Karpas-422 (cell line): Measurements from ENCODE around the gene XYLT1. TPM values are rescaled to one million over a fixed set of nuclear protein-coding genes. Genes with fewer than 3 reads are reported as not detected.

Source experiments
- DNase-seq: peaks from one replicate; pipeline ENCODE4 v3.0.0-alpha.2; 2015
- H2AFZ ChIP-seq: fragments of 200-600 bp; sonication (generic); 2 replicates; pipeline ENCODE4 v1.6.1; 2014; ENCODE audit warnings: antibody characterized with exemption, low read length, mixed read lengths
- H3K27ac ChIP-seq: fragments of 200-600 bp; sonication (generic); 2 replicates; pipeline ENCODE4 v1.5.1; 2014; ENCODE audit warnings: mild to moderate bottlenecking, low read length, moderate library complexity
- H3K27me3 ChIP-seq: fragments of 200-600 bp; sonication (generic); 2 replicates; pipeline ENCODE4 v1.6.1; 2014; ENCODE audit warnings: low read length, mixed read lengths
- H3K36me3 ChIP-seq: fragments of 200-600 bp; sonication (generic); 2 replicates; pipeline ENCODE4 v1.6.1; 2014; ENCODE audit warnings: low read length, mixed read lengths; ENCODE audit not compliant: insufficient read depth
- H3K4me1 ChIP-seq: fragments of 200-600 bp; sonication (generic); 2 replicates; pipeline ENCODE4 v1.6.1; 2014; ENCODE audit warnings: mild to moderate bottlenecking, low read length, mixed read lengths
- H3K4me2 ChIP-seq: fragments of 200-600 bp; sonication (generic); 2 replicates; pipeline ENCODE4 v1.6.1; 2014; ENCODE audit warnings: low read length, low read depth, mild to moderate bottlenecking; ENCODE audit not compliant: poor library complexity, severe bottlenecking
- H3K4me3 ChIP-seq: fragments of 200-600 bp; sonication (generic); 2 replicates; pipeline ENCODE4 v1.5.1; 2014; ENCODE audit warnings: mild to moderate bottlenecking, antibody characterized with exemption, low read length, mixed read lengths
- H3K79me2 ChIP-seq: fragments of 200-600 bp; sonication (generic); 2 replicates; pipeline ENCODE4 v1.6.1; 2014; ENCODE audit warnings: mild to moderate bottlenecking, low read length, mixed read lengths
- H3K9ac ChIP-seq: fragments of 200-600 bp; sonication (generic); 2 replicates; pipeline ENCODE4 v1.6.0; 2014; ENCODE audit warnings: low read length
- H3K9me2 ChIP-seq: fragments of 200-600 bp; sonication (generic), shearing (Covaris generic); replicated peaks from 2 replicates; pipeline ENCODE4 v1.6.0; 2014; ENCODE audit warnings: mild to moderate bottlenecking, low read length, moderate library complexity; ENCODE audit not compliant: insufficient read depth
- H3K9me3 ChIP-seq: fragments of 300-700, 200-600 bp; sonication (generic); 2 replicates; pipeline ENCODE4 v1.6.1; 2014; ENCODE audit warnings: low read length, mixed read lengths
- H4K20me1 ChIP-seq: fragments of 200-600 bp; sonication (generic); 2 replicates; pipeline ENCODE4 v1.6.1; 2014; ENCODE audit warnings: mild to moderate bottlenecking, antibody characterized with exemption, low read length, low read depth; ENCODE audit not compliant: insufficient read depth
- total RNA-seq: library from RNA; depleted of rRNA; stranded (reverse); fragments of >200 nt; shearing (Covaris generic); gene quantifications from 2 replicates; pipeline ENCODE4 v1.2.3, GENCODE V29; 2014; ENCODE audit warnings: low replicate concordance

Gene XYLT1
- total RNA-seq, 1 experiment from 2014 or later: 11.8 TPM

DNA sequence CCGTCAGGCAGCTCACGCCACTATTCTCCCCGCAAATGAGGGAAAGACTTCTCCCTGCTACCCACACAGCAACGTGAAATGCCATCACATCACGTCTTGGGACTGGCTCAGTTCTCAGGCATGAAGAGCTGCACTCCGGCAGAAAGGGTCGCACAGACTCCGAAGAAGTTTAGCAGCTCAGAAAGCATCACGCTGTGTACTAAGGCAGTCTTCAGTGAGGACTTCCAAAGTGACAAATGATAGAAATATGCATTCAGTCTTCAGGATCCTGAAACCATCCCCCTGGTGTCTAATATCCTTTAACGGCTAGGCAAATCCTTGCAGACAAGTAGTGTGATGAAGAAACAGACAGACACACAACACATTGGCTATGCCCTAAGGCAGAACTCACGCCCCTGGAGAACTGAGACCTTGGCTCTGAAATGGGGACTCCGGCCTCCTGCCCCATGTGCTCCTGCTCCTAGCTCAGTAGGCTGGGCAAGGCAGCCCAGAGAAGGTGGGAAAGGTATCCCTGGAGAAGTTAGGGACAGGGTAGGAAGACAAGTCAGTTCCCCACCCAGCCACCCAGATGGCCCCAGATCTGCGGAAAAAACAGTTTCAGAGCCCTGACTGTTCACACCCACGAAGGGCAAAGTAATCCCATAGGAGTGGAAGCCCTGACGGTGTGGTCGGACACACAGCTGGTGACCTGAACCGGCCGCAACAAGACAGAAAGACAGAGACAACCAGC lies 1.6 kb downstream of the XYLT1 start:
- Histone ChIP-seq H3K4me3 (peak overlapping the region; percentile 93), H2AFZ (no peak overlapping the region)

DNA sequence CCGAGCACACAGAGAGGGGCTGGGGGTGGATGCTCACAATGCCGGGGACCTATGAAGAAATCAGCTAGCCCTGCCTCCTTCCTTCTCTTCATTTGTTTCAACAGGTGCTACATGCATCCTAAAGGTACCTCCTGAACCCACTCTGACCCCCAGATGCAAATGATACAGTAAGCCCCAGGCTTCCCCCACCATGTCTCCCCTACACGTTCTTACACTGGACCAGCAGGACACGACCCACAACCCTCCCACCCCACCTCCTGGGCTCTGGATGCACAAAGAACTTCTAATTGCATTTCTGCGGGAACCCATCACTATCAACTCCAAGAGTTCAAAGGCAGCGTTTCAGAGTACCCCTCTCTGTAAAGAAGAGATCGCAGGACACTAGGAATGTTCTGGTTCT lies 2.1 kb downstream of the XYLT1 start:
- Histone ChIP-seq H3K9me2 (no peaks in the 10 kb centered on the region), H3K27me3 (no peaks in the 10 kb centered on the region), H3K4me2 (peak overlapping the region; percentile 73), H2AFZ (no peak overlapping the region), H3K9me3 (no peaks in the 10 kb centered on the region), H4K20me1 (peaks cover 10% of the 10 kb centered on the region; the same call in 1 of the 2 replicates), H3K79me2 (peaks cover 32% of the 10 kb centered on the region), H3K4me1 (peaks cover 54% of the 10 kb centered on the region), H3K36me3 (peaks cover 9% of the 10 kb centered on the region), H3K9ac (peak overlapping the region; percentile 72), H3K27ac (peak overlapping the region; percentile 72), H3K4me3 (peak overlapping the region; percentile 93)
- peak; percentile 71 for DNase-seq

More for the DNA sequence above, 1.6 kb downstream of the XYLT1 start:
- Histone ChIP-seq H3K79me2 (peaks cover 28% of the 10 kb centered on the region), H3K9me2 (no peaks in the 10 kb centered on the region), H4K20me1 (peaks cover 10% of the 10 kb centered on the region; the same call in 1 of the 2 replicates), H3K4me2 (peak overlapping the region; percentile 73), H3K4me1 (peaks cover 54% of the 10 kb centered on the region), H3K27me3 (no peaks in the 10 kb centered on the region), H3K9me3 (no peaks in the 10 kb centered on the region), H3K36me3 (peaks cover 9% of the 10 kb centered on the region), H3K9ac (peak overlapping the region; percentile 72), H3K27ac (peak overlapping the region; percentile 72)
- DNase-seq: peak; percentile 73

DNA sequence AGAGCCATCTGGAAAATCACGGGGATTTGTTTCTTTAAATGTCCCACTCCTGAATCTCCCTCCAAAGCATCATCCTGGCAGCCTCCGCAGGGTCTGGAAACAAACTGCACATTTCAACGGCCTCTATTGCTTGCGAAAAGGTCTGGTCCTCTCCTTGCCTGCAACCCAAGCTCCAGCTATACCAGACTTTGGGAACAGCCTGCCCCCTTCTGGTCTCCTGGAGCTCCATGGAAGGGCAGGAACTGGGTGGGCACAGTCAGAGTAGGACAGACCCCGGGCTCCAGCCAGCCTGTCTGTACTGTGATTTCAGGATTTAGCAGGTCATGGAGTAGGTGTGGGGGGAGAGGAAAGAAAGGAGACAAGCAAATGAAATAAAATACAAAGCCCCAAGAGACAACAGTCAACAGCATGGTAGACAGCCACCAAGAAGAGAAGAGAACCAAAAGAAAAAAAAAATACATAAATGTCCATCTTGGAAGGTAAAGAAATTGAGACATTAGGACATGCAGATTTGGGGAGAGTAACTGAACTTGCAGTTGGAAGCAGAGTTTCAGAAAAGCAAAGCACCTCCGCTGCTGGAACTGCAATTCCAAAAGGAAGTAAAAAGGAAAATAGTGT lies 2.7 kb downstream of the XYLT1 start:
- Histone ChIP-seq H3K27ac (peak overlapping the region; percentile 72), H3K79me2 (peaks cover 37% of the 10 kb centered on the region), H3K9ac (peak overlapping the region; percentile 72), H3K36me3 (peaks cover 9% of the 10 kb centered on the region), H4K20me1 (peaks cover 10% of the 10 kb centered on the region; the same call in 1 of the 2 replicates), H2AFZ (no peak overlapping the region), H3K27me3 (no peaks in the 10 kb centered on the region), H3K4me2 (peak overlapping the region; percentile 73), H3K4me1 (peaks cover 60% of the 10 kb centered on the region), H3K4me3 (peak overlapping the region; percentile 93), H3K9me2 (no peaks in the 10 kb centered on the region), H3K9me3 (no peaks in the 10 kb centered on the region)
- DNase-seq: peak; percentile 68

DNA sequence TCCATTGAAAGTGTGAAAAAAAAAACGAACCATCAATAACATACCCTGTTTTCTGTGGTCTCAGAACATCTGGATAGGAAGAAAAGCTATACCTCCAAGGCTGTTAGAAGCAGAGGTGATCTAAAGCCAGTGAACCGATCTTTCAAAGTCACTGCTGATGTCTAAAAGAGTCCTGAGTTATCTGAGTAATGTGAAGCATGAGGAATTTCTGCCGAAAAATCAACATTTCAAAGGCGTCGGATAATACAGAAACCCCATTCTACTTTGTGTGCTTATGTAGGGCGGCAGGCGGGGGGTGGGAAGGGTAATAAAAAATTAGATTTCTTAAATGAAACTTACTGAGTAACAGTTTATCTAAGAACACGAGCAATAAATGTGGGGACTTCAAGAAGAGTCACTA lies 3.9 kb downstream of the XYLT1 start:
- peaks cover 37% of the 10 kb centered on the region for H3K79me2 ChIP-seq
- peak overlapping the region; percentile 72; the same call in 1 of the 2 replicates for H3K27ac ChIP-seq
- H3K36me3 ChIP-seq: peaks cover 9% of the 10 kb centered on the region
- no peaks in the 10 kb centered on the region for H3K9me2 ChIP-seq
- H2AFZ ChIP-seq: no peak overlapping the region
- peaks cover 10% of the 10 kb centered on the region; the same call in 1 of the 2 replicates for H4K20me1 ChIP-seq
- no peak for DNase-seq
- H3K4me2 ChIP-seq: peak overlapping the region; percentile 73
- H3K9ac ChIP-seq: peak overlapping the region; percentile 72
- no peaks in the 10 kb centered on the region for H3K9me3 ChIP-seq
- H3K4me1 ChIP-seq: peaks cover 71% of the 10 kb centered on the region
- peak overlapping the region; percentile 93 for H3K4me3 ChIP-seq
- no peaks in the 10 kb centered on the region for H3K27me3 ChIP-seq

DNA sequence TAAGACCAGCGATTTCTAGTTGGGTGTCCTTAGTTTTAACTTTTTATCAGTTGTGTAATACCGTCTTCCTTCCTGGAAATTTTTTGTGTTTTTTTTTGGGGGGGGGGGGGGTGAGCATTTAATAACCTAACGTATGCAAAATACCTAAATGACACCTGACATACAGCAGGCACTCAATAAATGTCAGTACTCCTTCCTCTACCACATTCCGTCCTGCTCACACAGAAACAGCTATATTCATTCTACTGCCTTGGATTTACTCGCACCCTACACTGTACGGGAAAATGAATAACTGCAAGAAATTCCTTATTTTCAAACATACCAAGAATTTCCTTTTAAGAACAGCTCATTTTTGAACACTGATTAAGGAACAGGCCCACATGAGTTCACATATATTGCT lies 5.3 kb downstream of the XYLT1 start:
- Histone ChIP-seq H3K79me2 (peaks cover 42% of the 10 kb centered on the region), H3K4me2 (peak overlapping the region; percentile 73), H4K20me1 (peaks cover 10% of the 10 kb centered on the region; the same call in 1 of the 2 replicates), H3K9ac (no peak overlapping the region), H3K4me3 (no peak overlapping the region), H3K9me3 (no peaks in the 10 kb centered on the region), H3K36me3 (peaks cover 9% of the 10 kb centered on the region), H3K4me1 (peaks cover 82% of the 10 kb centered on the region), H3K9me2 (no peaks in the 10 kb centered on the region), H2AFZ (no peak overlapping the region), H3K27me3 (no peaks in the 10 kb centered on the region), H3K27ac (no peak overlapping the region)
- DNase-seq: no peak

DNA sequence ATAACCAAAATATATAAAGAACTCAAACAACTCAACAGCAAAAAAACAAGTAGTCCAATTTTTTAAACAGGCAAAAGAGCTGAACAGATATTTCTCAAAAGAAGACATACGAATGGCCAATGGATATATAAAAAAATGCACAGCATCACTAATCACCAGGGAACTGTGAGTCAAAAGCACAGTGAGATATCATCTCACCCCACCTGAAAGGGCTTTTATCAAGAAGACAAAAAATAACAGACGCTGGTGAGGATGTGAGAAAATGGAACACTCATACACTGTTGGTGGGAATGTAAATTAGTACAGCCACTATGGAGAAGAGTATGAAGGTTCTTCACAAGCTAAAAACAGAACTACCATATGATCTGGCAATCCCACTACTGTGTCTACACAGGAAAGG lies 7.4 kb downstream of the XYLT1 start:
- H3K79me2 ChIP-seq: peaks cover 52% of the 10 kb centered on the region
- H3K4me2 ChIP-seq: peak overlapping the region; percentile 73
- DNase-seq: peak; percentile 64
- H3K9ac ChIP-seq: peak overlapping the region; percentile 70
- peak overlapping the region; percentile 59 for H3K4me3 ChIP-seq
- peaks cover 9% of the 10 kb centered on the region for H3K36me3 ChIP-seq
- 0 out of 2 replicates have a peak overlapping the region, but pooled peaks have one; percentile 44 for H2AFZ ChIP-seq
- no peaks in the 10 kb centered on the region for H3K9me2 ChIP-seq
- H4K20me1 ChIP-seq: no peaks in the 10 kb centered on the region; the same call in 1 of the 2 replicates
- H3K9me3 ChIP-seq: no peaks in the 10 kb centered on the region
- H3K27ac ChIP-seq: peak overlapping the region; percentile 97
- peaks cover 86% of the 10 kb centered on the region for H3K4me1 ChIP-seq
- H3K27me3 ChIP-seq: no peaks in the 10 kb centered on the region

DNA sequence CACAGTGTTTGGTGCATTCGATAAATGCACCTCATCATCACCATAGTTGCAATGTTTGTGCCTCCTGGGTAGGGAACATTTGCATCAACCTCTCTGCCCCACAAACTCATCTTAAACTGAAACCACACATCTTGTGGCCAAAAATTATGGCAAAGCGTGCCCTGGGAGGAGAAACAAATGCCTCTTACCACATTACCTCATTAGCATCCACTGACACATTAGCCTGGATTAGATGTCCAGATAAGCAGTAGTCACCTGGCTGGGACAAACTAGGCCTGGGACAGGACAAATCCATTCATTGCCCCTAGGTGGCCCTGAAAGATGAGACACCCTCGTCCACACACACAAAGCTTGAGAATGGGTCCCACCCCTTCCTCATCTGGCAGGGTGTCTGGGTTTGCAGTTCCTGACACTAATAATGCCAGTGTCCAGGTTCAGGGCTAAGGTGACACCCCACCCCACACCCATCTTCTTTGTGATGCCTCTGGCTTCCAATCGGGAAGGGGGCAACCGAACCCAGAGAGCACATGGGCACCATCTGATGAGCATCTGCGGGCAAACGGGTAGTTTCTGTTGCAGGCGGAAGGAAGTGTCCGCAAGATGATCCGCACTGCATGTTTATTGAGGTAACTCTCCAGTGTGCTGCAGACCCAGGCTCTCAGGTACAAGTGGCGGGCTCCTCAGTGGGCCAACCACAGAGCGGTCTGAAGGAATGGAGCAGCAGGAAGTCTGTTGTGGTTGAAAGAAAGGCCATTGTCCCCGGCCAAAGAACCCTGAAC lies 8.6 kb downstream of the XYLT1 start:
- Histone ChIP-seq H3K9me3 (no peaks in the 10 kb centered on the region), H3K27me3 (no peaks in the 10 kb centered on the region), H3K4me2 (peak overlapping the region; percentile 73), H3K4me3 (peak overlapping the region; percentile 59), H3K36me3 (peaks cover 9% of the 10 kb centered on the region), H3K4me1 (peaks cover 86% of the 10 kb centered on the region), H3K9me2 (no peaks in the 10 kb centered on the region), H3K27ac (peak overlapping the region; percentile 97), H4K20me1 (no peaks in the 10 kb centered on the region; the same call in 1 of the 2 replicates), H2AFZ (peak overlapping the region; percentile 44; the same call in 1 of the 2 replicates), H3K79me2 (peaks cover 53% of the 10 kb centered on the region), H3K9ac (peak overlapping the region; percentile 70)
- DNase-seq: peak; percentile 81
